ENCODE measurements around the gene EXOC8. TPM values are rescaled to one million over a fixed set of nuclear protein-coding genes. Genes with fewer than 3 reads are reported as not detected.

Gene EXOC8
- total RNA-seq, 1 experiment from 2014 or later: 11.3 TPM

- POLR2A ChIA-PET: no interaction called here
- CTCF ChIA-PET: no interaction called here
- TF ChIP-seq PREB (CRISPR knock-in tag; IDR thresholded peaks at IDR 0.05; ENCODE audit: borderline replicate concordance): no peak
- no peak for TF ChIP-seq CTCF (IDR thresholded peaks at IDR 0.05)
- no peak for TF ChIP-seq KAT7 (CRISPR knock-in tag; IDR thresholded peaks at IDR 0.05; ENCODE audit: borderline replicate concordance)
- no peak for TF ChIP-seq SMAD4 (CRISPR knock-in tag; IDR thresholded peaks at IDR 0.05)
- no peak for TF ChIP-seq ZNF263 (CRISPR knock-in tag; IDR thresholded peaks at IDR 0.05; ENCODE audit: low read depth)
- TF ChIP-seq MXD4 (CRISPR knock-in tag; IDR thresholded peaks at IDR 0.05; ENCODE audit: borderline replicate concordance): no peak
- TF ChIP-seq OVOL2 (CRISPR knock-in tag; IDR thresholded peaks at IDR 0.05; ENCODE audit: borderline replicate concordance): no peak
- no peak for TF ChIP-seq E2F4 (CRISPR knock-in tag; IDR thresholded peaks at IDR 0.05; ENCODE audit: borderline replicate concordance, low read depth)
- no peak for TF ChIP-seq E2F1 (CRISPR knock-in tag; IDR thresholded peaks at IDR 0.05)
- no peak for TF ChIP-seq AFF4 (CRISPR knock-in tag; IDR thresholded peaks at IDR 0.05; ENCODE audit: borderline replicate concordance)
- TF ChIP-seq ZSCAN18 (CRISPR knock-in tag; IDR thresholded peaks at IDR 0.05): no peak
- no peak for TF ChIP-seq AR (CRISPR knock-in tag; IDR thresholded peaks at IDR 0.05)
These were observed 16.8 kb upstream of the EXOC8 start for GRCh38 chr1:231354330-231355020.

More at GRCh38 chr1:231354330-231355020, 16.8 kb upstream of the EXOC8 start:
- H3K4me3 Mint-ChIP-seq: no peak overlapping the region
- ATAC-seq: no peak
- no peaks in the 10 kb centered on the region for H3K27me3 Mint-ChIP-seq (ENCODE audit: low read depth)
- DNase-seq (ENCODE audit: low spot score): no peak
- H3K27ac Mint-ChIP-seq: no peak overlapping the region
- H3K36me3 Mint-ChIP-seq: peaks cover 22% of the 10 kb centered on the region
- H3K9me3 Mint-ChIP-seq: no peaks in the 10 kb centered on the region
- no peaks in the 10 kb centered on the region for H3K4me1 Mint-ChIP-seq

All from WTC11 (cell line).